GM10266 (cell line): ENCODE measurements around the gene PPP1R2B.

Source experiments
- DNase-seq: peaks from one replicate; pipeline ENCODE4 v3.0.0; 2012; ENCODE audit errors: extremely low spot score
- CTCF ChIP-seq: IDR thresholded peaks from 2 replicates; pipeline ENCODE4 v1.5.1; 2012; ENCODE audit warnings: mild to moderate bottlenecking, low read depth; ENCODE audit not compliant: control insufficient read depth, insufficient read depth; ENCODE audit errors: missing control alignments

PPP1R2B gene

DNA sequence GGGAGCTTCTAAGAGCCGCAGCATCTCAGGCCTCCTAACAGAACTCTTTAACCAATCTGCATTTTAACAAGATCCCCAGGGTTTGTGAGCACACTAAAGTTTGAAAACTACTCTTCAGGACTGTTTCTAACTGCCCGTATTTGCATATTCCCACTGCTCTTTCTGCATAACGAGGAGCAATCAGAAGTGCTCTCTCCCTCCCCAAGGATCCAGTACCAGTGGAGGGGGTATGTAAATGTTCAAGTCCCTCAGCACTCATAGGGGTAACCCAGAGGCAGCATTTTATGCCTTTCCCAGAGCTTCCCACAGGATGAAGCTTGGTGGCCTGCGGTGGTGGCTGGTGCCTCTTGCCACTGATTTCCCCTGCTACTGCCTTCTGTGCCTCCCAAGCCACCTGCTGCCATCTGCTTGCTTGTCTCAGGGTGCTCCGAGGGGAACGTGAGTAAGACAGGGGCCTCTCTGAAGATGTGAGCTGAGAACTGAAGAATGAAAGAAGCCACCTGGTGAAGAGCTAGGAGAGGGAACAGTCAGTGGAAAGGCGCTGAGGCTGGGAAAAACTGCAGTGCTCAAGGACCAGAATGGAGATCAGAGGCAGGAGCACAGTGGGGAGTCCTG lies 30.0 kb upstream of the PPP1R2B start:
- DNase-seq: no peak
- TF ChIP-seq CTCF: no peak

- DNase-seq: no peak
- no peak for TF ChIP-seq CTCF
Measured at GRCh38 chr5:156824241-156824640, 25.9 kb upstream of the PPP1R2B start.

GRCh38 chr5:156824800-156825199 lies 25.3 kb upstream of the PPP1R2B start:
- DNase-seq: no peak
- TF ChIP-seq CTCF: peak; percentile 22

DNA sequence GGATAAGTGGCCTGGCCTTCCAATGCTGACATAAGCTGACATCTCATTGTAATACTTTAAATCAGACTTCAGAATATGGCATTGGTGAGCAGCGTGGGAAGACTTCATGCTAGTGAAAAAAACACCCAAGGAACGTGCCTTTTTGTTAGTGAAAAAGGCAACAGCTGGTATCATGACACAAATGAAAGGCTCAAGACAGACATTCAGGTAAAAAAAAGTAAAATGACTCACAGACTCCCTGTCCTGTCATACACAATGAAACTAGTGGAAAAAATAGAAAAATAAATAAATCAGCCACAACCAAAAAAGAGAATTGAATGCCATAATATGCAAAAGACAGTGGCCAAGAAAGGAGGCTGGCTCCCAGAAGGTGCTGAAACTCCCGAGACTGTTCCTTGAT lies 24.4 kb upstream of the PPP1R2B start:
- DNase-seq: no peak
- no peak for TF ChIP-seq CTCF

- DNase-seq: no peak
- no peak for TF ChIP-seq CTCF
Measured at GRCh38 chr5:156826150-156826549, 23.9 kb upstream of the PPP1R2B start.

DNA sequence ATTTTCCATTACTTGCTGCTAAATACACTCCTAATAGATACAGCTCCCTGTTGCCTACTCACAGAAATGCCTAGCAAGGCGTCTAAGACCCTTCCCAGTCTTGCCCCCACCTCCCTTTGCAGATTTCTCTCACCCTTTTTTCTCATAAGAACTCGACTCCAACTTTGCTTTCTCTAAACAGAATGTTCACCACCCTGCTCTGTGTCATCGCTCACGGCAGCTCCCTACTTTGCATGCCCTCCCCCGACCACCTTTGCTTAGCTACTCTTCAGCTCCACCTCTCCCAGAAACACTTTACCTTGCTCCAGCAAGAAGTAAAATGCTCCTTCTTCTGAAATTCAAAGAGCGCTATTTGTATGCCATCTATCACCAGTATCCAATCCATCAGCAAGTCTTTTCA lies 15.2 kb upstream of the PPP1R2B start:
- TF ChIP-seq CTCF: no peak
- DNase-seq: no peak

DNA sequence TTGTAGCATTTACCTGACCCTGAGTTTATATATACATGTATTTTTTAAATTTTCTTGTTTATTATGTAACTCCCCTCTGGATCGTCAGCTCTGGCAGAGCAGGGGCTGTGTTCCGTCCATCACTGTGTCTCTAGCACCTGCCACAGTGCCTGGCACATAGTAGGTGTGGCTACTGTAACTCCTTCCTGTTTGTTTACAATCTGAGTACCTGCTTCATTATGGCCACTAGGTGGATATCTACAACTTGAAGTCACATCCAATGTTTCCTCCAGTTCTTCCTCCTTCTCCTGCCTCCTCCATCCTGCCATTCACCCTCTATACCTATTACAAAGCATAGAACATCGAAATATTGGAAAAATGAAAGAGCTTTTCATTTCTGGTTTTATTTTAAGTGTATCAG lies 14.2 kb upstream of the PPP1R2B start:
- peak; percentile 29 for TF ChIP-seq CTCF
- no peak for DNase-seq
